ENCODE data around the gene CMTM8. TPM values are rescaled to one million over a fixed set of nuclear protein-coding genes. Genes with fewer than 3 reads are reported as not detected.

CMTM8 gene
- total RNA-seq, 1 donor from 2014 or later, result 9.0 TPM

- Mint-ChIP-seq H3K9me3 (peaks cover 3% of the 10 kb centered on the region), H3K36me3 (peaks cover 4% of the 10 kb centered on the region)
- TF ChIP-seq CTCF (conservative IDR thresholded peaks at IDR 0.05), result no peak
Measured at GRCh38 chr3:32403663-32404062, 165.2 kb downstream of the CMTM8 start.

GRCh38 chr3:32404714-32405113 is 166.2 kb downstream of the CMTM8 start:
- peaks cover 4% of the 10 kb centered on the region for H3K36me3 Mint-ChIP-seq
- TF ChIP-seq CTCF (conservative IDR thresholded peaks at IDR 0.05), result no peak
- DNase-seq (ENCODE audit: extremely low spot score, unreplicated experiment), result no peak
- H3K27ac Mint-ChIP-seq, result no peak overlapping the region
- H3K4me3 Mint-ChIP-seq, result no peak overlapping the region
- H3K27me3 Mint-ChIP-seq, result no peaks in the 10 kb centered on the region
- peaks cover 9% of the 10 kb centered on the region for H3K4me1 Mint-ChIP-seq (ENCODE audit: unreplicated experiment)
- H3K9me3 Mint-ChIP-seq, result peaks cover 3% of the 10 kb centered on the region

More at GRCh38 chr3:32403663-32404062, 165.2 kb downstream of the CMTM8 start:
- Mint-ChIP-seq H3K27me3 (no peaks in the 10 kb centered on the region), H3K27ac (no peak overlapping the region), H3K4me3 (no peak overlapping the region), H3K4me1 (ENCODE audit: unreplicated experiment) (peaks cover 17% of the 10 kb centered on the region)
- DNase-seq (ENCODE audit: extremely low spot score, unreplicated experiment), result no peak

GRCh38 chr3:32405155-32405554 is 166.7 kb downstream of the CMTM8 start:
- Mint-ChIP-seq H3K4me3 (no peak overlapping the region), H3K4me1 (ENCODE audit: unreplicated experiment) (peaks cover 13% of the 10 kb centered on the region), H3K27ac (no peak overlapping the region), H3K36me3 (peaks cover 4% of the 10 kb centered on the region), H3K27me3 (no peaks in the 10 kb centered on the region), H3K9me3 (peaks cover 3% of the 10 kb centered on the region)
- TF ChIP-seq CTCF (conservative IDR thresholded peaks at IDR 0.05), result no peak
- DNase-seq (ENCODE audit: extremely low spot score, unreplicated experiment), result no peak

GRCh38 chr3:32405711-32406323 is 167.3 kb downstream of the CMTM8 start:
- Mint-ChIP-seq H3K9me3 (peaks cover 3% of the 10 kb centered on the region), H3K4me1 (ENCODE audit: unreplicated experiment) (peaks cover 20% of the 10 kb centered on the region), H3K27ac (no peak overlapping the region)

GRCh38 chr3:32406486-32407408 is 168.3 kb downstream of the CMTM8 start:
- Mint-ChIP-seq H3K4me3 (no peak overlapping the region), H3K27me3 (no peaks in the 10 kb centered on the region), H3K36me3 (peaks cover 4% of the 10 kb centered on the region), H3K27ac (peak overlapping the region; percentile 23), H3K9me3 (peaks cover 3% of the 10 kb centered on the region), H3K4me1 (ENCODE audit: unreplicated experiment) (peaks cover 26% of the 10 kb centered on the region)
- TF ChIP-seq CTCF (conservative IDR thresholded peaks at IDR 0.05), result no peak
- no peak for DNase-seq (ENCODE audit: extremely low spot score, unreplicated experiment)

More at GRCh38 chr3:32405711-32406323, 167.3 kb downstream of the CMTM8 start:
- H3K4me3 Mint-ChIP-seq, result no peak overlapping the region
- no peak for TF ChIP-seq CTCF (conservative IDR thresholded peaks at IDR 0.05)
- DNase-seq (ENCODE audit: extremely low spot score, unreplicated experiment), result no peak
- peaks cover 4% of the 10 kb centered on the region for H3K36me3 Mint-ChIP-seq
- no peaks in the 10 kb centered on the region for H3K27me3 Mint-ChIP-seq
